Purkinje cell (primary cell): ENCODE results near the gene TMEM107. TPM values are rescaled to one million over a fixed set of nuclear protein-coding genes. Genes with fewer than 3 reads are reported as not detected.

ENCODE experiments used
- polyA plus RNA-seq: library from polyadenylated mRNA; unstranded; fragments of >200 nt; fragmentation: Nextera tagmentation; gene quantifications from 2 replicates; pipeline ENCODE4 v1.2.1, GENCODE V29; 2014

TMEM107 gene
- polyA plus RNA-seq: 3.1 and 12.4 TPM in 2 replicates

DNA sequence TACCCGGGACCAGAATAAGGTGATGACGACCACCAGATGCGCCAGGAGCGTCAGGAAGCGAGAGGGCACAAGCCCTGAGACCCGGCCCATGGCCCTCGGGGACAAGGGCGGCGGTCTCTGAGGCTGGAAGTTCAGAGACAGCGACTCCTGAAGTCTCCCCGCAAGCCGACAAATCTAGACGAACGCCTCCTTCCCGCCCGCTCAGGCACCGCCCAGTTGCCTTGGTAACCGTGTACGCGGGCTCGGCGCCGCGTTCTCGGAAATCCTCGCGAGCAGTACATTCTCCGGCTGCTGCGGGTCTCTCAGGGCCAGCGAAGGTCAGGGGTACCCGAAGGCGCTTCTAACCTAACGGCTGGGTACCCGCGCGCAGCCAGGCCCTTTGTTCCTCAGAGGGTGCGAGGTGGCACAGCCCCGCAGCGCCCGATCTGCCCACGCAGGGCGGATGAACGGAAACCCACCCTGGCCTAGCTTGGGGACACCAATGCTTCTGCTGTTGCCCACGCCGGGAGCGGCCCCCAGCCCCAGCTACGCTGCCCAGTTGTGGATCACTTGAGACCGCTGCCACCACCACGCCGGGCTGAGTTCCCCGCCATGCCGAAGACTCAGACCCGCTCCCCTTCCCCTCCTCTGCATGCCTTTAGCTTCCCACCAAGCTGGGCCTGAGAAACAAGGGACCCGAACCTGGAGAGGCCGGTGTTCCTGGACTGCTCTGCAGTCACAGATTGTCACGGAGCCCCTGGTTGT is at the start of gene TMEM107:
TSS of gene TMEM107 (minus strand) at position 184 of the 744 bp plus-strand sequence. CDS start at position 90, 94 bp downstream.

DNA sequence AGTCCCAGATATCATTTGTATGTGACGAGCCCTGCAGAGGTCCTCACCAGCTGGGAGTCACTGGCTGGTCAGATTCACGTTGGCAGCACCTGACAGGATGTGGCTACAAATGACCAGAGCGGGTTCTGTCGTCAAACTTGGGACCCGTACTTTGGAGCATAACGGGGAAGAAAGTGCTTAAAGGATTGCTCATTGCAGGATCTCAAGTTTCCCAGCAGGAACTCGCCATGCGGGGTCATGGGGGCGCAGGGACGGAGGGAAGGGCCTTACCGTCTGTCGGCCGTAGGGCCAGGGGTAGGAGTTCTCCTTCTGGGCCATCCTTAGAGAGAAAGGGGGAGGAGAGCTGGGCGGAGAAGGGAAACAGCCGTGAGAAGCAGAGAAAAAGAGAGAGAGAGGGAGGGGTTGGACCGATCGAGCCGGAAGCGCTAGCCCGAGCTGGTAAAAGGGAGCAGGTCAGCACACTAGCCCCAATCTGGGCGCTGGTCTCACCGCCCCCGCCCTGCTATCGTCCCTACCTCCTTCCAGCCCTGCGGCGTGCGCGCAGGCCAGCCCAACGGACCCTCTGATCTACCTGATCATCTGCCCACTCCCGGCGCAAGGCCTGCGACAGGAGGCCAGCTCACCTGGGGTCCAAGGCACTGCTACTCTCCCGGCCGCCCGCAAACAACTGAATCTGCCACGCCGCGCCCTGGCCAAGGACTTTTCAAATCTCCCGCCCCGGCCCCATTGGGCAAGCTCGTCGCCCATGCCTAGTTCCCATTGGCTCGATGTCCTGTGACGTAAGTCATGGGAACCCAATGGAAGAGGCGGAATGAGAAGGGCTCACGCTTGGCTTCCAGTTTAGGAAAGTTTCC is 34.0 kb upstream of the TMEM107 start, which contains the start of gene AURKB:
TSS of gene AURKB (minus strand) at position 669 of the 854 bp plus-strand sequence. CDS start at position 318, 351 bp downstream.

DNA sequence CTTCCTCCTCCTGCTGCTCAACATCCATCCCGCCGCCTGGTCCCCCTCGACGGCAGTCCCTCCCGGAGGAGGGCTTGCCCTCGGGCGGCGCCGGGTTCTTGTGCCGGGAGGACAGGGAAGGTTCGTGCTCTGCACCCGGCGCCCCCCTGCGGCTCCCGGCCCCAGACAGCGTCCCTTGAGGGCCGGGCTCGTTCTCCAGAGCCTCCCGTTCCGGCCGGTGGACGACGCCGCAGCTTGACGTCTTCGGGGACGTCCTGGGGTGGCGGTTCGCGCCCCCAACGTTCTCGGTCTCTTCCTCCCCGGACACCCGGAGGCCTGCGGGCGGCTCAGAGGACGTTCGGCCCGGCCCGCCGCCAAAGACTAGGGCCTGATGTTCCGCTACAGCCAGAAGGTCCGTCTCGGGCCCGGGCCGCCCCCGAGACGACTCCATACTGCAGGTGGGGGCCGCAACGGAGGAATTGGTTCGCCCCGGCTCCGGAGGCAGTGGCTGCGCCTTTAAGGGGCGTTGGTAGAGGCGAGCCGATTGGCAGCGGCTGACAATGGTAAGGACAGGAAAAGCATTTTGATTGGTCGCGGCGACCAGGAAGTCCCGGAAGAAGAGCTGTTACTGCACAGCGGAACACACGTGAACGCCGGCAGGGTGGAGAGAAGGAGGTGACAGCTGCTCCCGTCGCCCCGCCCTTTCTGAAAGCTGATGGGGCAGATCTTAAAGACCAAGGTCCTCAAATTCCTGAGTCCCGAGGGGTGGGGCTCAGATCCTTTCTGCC is 13.7 kb upstream of the TMEM107 start, which contains the start of gene BORCS6:
TSS of gene BORCS6 (minus strand) at position 470 of the 767 bp plus-strand sequence. CDS start at position 430, 40 bp downstream.

GRCh38 chr17:8162233-8162996 is 13.8 kb downstream of the TMEM107 start, which contains the start of gene VAMP2:
Gene VAMP2 (minus strand): TSS chr17:8162948. CDS start chr17:8162879, 69 bp downstream.

GRCh38 chr17:8152112-8152775 is 23.9 kb downstream of the TMEM107 start, which contains the start of gene PER1:
Gene PER1 (minus strand): TSS chr17:8152404. CDS start chr17:8150706, 1,698 bp downstream.

DNA sequence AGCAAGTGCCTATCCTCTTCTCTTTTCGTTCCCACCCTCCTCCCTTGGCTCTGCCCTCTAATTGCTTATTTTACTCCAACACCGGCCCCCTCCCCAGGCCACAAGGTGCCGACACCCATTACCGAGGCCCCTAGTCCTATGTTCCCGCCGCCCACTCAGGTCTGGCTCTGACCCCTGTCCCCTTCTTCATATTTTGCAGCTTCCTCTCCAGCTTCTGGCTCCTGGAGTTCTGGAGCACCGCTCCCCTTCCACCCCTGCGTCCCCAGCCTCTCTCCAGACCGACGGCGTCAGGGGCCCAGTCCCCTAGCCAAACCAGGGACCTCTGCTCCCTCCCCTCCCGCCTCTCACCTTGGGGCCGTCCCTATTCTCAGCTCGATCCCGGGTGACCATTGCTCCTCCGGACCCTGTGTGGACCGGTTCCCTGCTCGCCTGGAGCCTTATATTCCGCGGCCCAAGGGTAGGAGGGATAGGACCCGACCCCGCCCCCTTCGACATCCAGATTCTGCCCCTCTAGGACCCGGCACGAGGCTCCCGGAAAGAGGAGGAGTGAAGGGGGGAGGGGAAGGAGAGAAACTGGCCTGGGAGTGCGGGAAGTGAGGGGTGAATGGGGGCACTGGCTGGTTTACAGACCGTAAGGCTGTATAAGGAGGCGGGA is 52.4 kb downstream of the TMEM107 start, which contains the start of gene HES7:
TSS of gene HES7 (minus strand) at position 412 of the 655 bp plus-strand sequence. CDS start at position 390, 22 bp downstream.

Other genes with a start within 250 kb of the TMEM107 start
- gene KCNAB3, start 246.5 kb downstream of the TMEM107 start, polyA plus RNA-seq: 0.58 TPM in 1 of 2 replicates, not detected in the other
- gene TRAPPC1, start 244.4 kb downstream of the TMEM107 start, polyA plus RNA-seq: 321 and 349 TPM in 2 replicates
- gene CNTROB, start 244.2 kb downstream of the TMEM107 start, polyA plus RNA-seq: 0.53 and 3.7 TPM in 2 replicates
- gene GUCY2D, start 173.8 kb downstream of the TMEM107 start, polyA plus RNA-seq: not detected in 2 replicates
- not detected in 2 replicates for gene ALOX15B, start 137.3 kb downstream of the TMEM107 start, polyA plus RNA-seq
- 1.2 TPM in 1 of 2 replicates, not detected in the other for gene ALOX12B, start 88.7 kb downstream of the TMEM107 start, polyA plus RNA-seq
- not detected in 2 replicates for gene ALOXE3, start 57.9 kb downstream of the TMEM107 start, polyA plus RNA-seq
- gene HES7, start 52.3 kb downstream of the TMEM107 start, polyA plus RNA-seq: not detected in 2 replicates
- gene PER1, start 24.0 kb downstream of the TMEM107 start, polyA plus RNA-seq: 0.32 and 0.97 TPM in 2 replicates
- 221 and 250 TPM in 2 replicates for gene VAMP2, start 13.4 kb downstream of the TMEM107 start, polyA plus RNA-seq
- gene BORCS6, start 13.8 kb upstream of the TMEM107 start, polyA plus RNA-seq: 0.74 TPM in 1 of 2 replicates, not detected in the other
- 0.82 TPM in 1 of 2 replicates, not detected in the other for gene AURKB, start 34.2 kb upstream of the TMEM107 start, polyA plus RNA-seq
- 0.35 and 5.6 TPM in 2 replicates for gene CTC1, start 71.7 kb upstream of the TMEM107 start, polyA plus RNA-seq
- 4.5 and 5.7 TPM in 2 replicates for gene PFAS, start 72.9 kb upstream of the TMEM107 start, polyA plus RNA-seq
- gene RANGRF, start 112.3 kb upstream of the TMEM107 start, polyA plus RNA-seq: 89.6 and 95.5 TPM in 2 replicates
- gene SLC25A35, start 119.0 kb upstream of the TMEM107 start, polyA plus RNA-seq: 1.9 TPM in 1 of 2 replicates, not detected in the other
- gene ARHGEF15, start 133.9 kb upstream of the TMEM107 start, polyA plus RNA-seq: 0.60 TPM in 1 of 2 replicates, not detected in the other
- not detected in 2 replicates for gene ODF4, start 163.5 kb upstream of the TMEM107 start, polyA plus RNA-seq
- 780 and 817 TPM in 2 replicates for gene RPL26, start 206.8 kb upstream of the TMEM107 start, polyA plus RNA-seq
- not detected in 2 replicates for gene RNF222, start 221.4 kb upstream of the TMEM107 start, polyA plus RNA-seq